Vagina (tissue), 2 donors: ENCODE results near the gene SEPHS1.
A peak's percentile ranks its signal among the peaks of the same experiment; 100 is the strongest.

Source experiments
- POLR2A ChIP-seq, 2 donors: fragments of 450-650 bp; IDR thresholded peaks; one replicate each; pipeline ENCODE4 v1.6.1; 2017; ENCODE audit warnings: antibody characterized with exemption in 2 of 2, mild to moderate bottlenecking in 2 of 2, moderate library complexity in 2 of 2
- POLR2AphosphoS5 ChIP-seq, 2 donors: sonication (generic); formaldehyde crosslinking; IDR thresholded peaks; one replicate each; pipeline ENCODE4 v1.9.0; 2017; ENCODE audit warnings: antibody characterized with exemption in 2 of 2, mild to moderate bottlenecking in 2 of 2, low read depth in 1 of 2; ENCODE audit not compliant: insufficient read depth in 1 of 2
- TF ChIP-seq, protein P1 (sequence below), 3 experiments: fragments of 450-650 bp in 2 of 3; fragments of 200-600 bp in 1 of 3; sonication (generic) in 1 of 3; IDR thresholded peaks; one replicate each; pipeline ENCODE4 v1.5.1; 2017 to 2019; ENCODE audit warnings: antibody characterized with exemption in 3 of 3, mild to moderate bottlenecking in 2 of 3, moderate library complexity in 2 of 3

DNA sequence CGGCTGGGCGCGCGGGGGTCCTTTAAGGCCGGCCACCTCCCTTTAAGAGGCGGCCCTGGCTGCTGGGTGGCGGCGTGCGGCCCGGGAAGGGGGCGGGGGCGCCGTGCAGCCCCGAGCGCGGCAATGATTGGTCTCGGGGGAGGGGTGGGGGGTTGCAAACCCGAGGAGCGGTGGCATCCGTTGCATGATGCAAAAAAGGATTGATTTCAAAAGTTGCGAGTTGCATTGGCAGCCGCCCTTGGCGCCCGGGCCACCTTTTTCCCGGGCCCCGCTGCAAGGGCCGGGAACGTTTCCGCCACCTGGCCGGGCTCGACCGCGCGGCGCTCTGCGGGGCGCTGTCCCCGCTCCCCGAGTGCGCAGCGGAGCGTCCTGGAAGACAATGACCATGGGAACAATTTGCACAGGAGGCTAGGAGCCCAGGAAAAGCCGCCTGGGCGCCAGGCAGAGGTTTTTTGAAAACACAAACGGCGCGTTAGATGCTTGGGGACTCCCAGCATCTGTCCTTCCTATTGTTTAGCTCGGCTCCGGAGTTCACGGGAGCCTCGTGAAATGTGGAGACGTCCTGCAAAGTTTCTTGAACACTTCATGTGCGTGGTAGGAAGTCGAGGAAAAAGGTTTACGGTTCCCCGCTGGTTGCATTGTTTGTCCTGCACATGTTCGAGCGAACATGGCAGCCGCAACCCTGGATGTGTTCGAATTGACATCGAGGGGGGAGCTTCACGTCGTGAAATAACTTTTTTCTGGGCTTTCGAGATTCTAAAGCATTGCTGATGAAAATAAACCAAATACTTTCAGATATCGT is at the start of gene SEPHS1:
- TF ChIP-seq, protein P1, sequence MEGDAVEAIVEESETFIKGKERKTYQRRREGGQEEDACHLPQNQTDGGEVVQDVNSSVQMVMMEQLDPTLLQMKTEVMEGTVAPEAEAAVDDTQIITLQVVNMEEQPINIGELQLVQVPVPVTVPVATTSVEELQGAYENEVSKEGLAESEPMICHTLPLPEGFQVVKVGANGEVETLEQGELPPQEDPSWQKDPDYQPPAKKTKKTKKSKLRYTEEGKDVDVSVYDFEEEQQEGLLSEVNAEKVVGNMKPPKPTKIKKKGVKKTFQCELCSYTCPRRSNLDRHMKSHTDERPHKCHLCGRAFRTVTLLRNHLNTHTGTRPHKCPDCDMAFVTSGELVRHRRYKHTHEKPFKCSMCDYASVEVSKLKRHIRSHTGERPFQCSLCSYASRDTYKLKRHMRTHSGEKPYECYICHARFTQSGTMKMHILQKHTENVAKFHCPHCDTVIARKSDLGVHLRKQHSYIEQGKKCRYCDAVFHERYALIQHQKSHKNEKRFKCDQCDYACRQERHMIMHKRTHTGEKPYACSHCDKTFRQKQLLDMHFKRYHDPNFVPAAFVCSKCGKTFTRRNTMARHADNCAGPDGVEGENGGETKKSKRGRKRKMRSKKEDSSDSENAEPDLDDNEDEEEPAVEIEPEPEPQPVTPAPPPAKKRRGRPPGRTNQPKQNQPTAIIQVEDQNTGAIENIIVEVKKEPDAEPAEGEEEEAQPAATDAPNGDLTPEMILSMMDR (IDR thresholded peaks at IDR 0.05), result no peak
- TF ChIP-seq POLR2A (IDR thresholded peaks at IDR 0.05) (no peak), POLR2AphosphoS5 (IDR thresholded peaks at IDR 0.05; ENCODE audit: insufficient read depth in 1 of 2, low read depth in 1 of 2) (peak in 1 of 2 donors; percentile 63)
